ENCODE measurements around the gene RELN.

DNA sequence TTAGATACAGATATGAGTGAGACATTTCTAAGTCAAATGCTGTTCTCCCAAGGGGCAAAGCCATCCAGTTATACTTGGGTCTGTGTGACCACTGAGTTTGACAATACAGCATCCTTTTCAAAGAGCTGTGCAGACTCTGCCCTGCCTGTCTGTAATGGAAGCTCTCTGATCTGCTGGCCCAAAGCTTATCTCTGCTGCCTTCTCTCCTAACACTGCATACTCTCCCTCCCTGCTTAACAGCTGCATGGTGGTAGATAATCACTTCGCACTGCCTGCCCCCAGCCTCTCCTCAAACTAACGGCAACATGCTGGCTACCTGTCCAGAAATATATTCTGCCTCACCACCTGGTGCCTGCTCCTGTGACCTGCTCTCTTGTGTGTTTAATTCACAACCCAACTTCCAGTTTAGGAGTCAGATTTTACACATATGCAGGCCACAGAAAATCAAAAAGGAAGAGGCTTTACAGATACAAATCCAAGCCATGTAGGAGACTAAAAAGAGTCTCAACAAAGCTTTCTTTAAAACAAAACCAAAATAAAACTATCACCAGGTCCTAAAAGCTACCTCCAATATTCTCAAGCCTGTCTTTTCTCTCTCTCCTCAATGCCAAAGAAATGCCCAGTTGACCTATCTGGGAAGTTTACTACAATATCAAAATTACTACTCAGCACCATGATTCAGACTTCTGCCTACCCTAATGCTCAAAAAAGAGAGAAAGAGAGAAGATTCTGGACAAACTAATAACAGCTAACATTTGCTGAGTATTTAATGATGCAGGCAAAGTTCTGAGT lies 145.6 kb downstream of the RELN start:
- no peak for TF ChIP-seq CTCF (IDR thresholded peaks at IDR 0.05 in 4 of 5, conservative IDR thresholded peaks at IDR 0.05 in 1 of 5)
- no peak for TF ChIP-seq POLR2A (IDR thresholded peaks at IDR 0.05)

Measured in gastrocnemius medialis (tissue), 4 donors.